Fibroblast of mammary gland (primary cell): ENCODE data around the gene LCN12.

Source experiments
- DNase-seq: peaks from one replicate; pipeline ENCODE4 v3.0.0-alpha.2; 2010; ENCODE audit warnings: low read depth
- H3K4me3 ChIP-seq: 2 replicates; pipeline ENCODE4 v1.5.1; 2011; ENCODE audit warnings: low read depth, mild to moderate bottlenecking, low read length, moderate library complexity; ENCODE audit not compliant: control insufficient read depth
- TF ChIP-seq, protein P1 (sequence below): conservative IDR thresholded peaks from 2 replicates; pipeline ENCODE4 v1.5.1; 2011; ENCODE audit warnings: low read depth, low read length, inconsistent platforms; ENCODE audit not compliant: control insufficient read depth, insufficient read depth

Gene LCN12

DNA sequence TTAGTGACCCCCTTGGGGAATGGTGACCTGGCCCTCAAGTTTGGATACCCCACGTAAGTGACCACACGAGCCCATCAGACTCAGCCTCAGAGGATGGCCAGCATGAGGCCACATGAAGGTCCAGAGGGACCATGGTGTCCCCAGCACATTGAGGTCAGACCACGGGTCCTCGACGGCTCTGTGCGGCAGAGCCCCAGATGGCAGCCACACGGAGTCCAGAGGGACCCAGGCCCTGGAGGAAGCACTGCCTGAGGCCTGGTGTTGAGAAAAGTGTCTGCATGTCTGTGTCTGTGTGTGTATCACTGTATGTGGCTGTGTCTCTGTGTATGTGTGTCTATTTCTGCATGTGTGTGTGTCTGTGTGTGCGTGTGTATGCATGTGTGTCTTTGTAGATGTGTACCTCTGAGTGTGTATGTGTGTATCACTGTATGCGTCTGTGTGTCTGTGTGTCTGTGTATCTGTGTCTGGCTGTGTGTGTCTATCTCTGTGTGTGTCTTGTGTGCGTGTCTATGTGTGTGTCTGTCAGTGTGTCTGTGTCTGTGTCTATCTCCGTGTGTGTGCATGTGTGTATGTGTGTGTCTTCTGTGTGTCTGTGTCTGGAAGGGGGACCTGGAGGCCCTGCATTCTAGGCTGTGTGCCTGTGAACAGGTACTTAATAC lies 31.7 kb downstream of the LCN12 start:
- H3K4me3 ChIP-seq, result no peak overlapping the region
- no peak for DNase-seq
- TF ChIP-seq, protein P1, sequence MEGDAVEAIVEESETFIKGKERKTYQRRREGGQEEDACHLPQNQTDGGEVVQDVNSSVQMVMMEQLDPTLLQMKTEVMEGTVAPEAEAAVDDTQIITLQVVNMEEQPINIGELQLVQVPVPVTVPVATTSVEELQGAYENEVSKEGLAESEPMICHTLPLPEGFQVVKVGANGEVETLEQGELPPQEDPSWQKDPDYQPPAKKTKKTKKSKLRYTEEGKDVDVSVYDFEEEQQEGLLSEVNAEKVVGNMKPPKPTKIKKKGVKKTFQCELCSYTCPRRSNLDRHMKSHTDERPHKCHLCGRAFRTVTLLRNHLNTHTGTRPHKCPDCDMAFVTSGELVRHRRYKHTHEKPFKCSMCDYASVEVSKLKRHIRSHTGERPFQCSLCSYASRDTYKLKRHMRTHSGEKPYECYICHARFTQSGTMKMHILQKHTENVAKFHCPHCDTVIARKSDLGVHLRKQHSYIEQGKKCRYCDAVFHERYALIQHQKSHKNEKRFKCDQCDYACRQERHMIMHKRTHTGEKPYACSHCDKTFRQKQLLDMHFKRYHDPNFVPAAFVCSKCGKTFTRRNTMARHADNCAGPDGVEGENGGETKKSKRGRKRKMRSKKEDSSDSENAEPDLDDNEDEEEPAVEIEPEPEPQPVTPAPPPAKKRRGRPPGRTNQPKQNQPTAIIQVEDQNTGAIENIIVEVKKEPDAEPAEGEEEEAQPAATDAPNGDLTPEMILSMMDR, result no peak

DNA sequence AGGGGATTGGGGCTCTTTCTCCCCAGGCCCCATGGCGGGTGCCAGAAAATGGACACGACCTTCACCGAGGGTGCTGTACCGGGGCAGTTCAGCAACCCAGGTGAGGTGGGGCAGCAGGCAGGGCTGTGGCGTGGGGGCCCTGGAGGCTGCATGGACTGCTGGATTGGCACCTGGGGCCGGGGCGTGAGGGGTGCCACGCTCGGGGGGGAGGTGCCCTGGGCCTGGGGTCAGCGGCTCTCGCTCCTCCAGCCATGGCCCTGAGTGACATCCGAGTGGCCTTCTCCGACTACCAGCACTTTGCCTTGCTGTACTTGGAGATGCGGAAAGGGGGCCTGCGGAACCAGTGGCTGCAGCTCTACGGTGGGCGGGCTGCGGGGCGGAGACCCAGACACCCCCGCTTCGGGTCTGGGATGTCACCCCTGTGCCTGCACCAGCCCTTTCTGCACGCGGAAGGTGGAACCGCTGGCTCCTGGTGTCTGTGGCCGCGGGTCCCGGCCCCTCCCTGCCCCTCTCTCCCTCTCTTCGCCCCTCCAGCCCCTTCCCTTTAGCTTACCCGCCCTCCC lies 32.5 kb downstream of the LCN12 start:
- no peak overlapping the region for H3K4me3 ChIP-seq
- DNase-seq, result no peak
- TF ChIP-seq, protein P1, result no peak

DNA sequence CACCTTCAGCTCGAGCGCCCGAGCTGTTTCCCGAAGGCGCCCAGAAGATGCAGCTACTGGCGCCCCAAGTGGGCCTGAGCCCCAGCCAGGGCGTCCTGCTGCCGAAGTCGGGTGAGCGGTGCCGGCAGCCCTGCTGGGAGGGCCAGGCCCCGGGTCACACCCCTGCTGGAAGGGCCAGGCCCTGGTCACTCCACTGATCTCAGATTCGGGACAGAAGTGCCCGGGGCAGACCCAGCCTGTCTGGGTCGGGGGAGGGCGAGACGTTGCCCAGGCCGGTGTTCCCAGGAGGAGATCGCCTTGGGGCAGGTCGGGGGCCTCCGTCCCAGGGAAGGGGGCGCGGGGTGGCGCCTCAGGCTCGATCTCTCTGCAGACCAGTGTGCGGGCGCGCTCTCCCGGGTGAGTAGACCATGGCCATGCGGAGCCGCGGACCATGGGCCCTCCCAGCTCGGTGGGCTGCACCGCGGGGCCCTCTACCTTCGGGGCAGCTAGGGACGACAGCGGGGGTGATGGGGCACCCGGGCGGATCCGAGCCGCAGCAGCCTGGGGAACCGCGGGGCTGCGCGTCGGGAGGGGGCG lies 33.0 kb downstream of the LCN12 start:
- DNase-seq, result no peak

DNA sequence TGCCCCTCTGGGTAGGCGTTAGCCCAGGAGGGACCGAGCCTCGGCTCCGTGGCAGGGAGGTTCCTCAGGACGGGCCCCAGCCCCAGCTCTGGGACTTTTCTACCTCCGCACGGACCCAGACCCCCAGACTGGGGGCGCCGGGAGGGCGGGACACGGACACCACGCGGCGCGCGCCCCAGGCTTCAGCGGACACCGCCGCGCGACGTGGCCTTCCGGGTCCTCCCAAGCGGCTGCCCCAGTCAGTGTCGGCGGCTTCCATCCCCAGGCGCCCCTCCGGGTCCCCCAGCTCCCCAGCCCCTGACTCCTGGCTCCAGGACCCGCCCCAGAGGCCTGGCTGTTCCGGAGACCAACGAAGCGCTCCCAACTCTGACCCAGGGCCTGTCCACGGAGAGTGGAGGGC lies 33.8 kb downstream of the LCN12 start:
- DNase-seq, result no peak
- no peak overlapping the region for H3K4me3 ChIP-seq
- TF ChIP-seq, protein P1, result no peak

More for the DNA sequence above, 33.0 kb downstream of the LCN12 start:
- TF ChIP-seq, protein P1, result no peak
- no peak overlapping the region for H3K4me3 ChIP-seq

DNA sequence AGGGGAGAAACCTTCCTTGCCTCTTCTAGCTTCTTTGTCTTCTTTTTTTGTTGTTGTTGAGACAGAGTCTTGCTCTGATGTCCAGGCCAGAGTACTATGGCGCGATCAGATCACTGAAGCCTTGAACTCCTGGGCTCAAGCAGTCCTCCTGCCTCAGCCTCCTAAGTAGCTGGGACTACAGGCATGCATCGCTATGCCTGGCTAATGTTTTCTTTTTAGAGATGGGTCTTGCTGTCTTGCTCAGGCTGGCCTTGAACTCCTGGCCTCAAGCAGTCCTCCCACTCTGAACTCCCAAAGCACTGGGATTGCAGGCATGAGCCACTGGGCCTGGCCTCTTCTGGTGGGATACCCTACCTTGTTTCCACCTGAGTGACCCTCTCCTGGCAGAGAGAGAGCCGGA lies 36.8 kb downstream of the LCN12 start:
- no peak for DNase-seq
- TF ChIP-seq, protein P1, result no peak
- H3K4me3 ChIP-seq, result no peak overlapping the region

DNA sequence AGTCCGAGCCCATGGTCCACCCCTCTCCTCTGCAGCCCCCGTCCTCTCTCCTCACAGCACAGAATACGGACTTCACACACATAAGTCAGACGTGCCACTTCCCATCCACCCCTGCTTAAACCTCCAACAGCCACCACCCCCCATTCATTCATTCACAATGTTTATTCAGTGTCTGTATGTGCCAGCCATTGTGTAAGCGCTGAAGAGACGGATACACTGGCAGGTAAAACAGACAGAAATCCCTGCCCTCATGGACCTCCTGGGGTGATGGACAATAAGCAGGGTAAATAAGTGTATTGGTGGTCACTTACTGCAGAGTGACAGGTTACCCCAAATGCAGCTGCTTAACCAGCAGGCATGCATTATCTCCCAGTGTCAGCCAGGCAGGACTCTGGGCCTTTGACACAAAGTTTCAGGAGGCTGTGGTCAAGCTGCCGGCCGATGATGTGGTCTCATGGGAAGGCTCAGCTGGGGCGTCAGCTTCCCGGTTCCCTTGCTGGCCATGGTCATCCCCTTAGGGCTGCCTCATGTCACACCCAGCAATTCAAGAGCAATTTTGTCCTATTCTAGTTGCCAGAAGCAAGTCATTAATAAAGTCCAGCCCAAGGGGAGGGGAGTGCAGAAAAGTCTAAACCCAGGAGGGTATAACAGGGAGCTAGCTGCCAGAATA lies 38.3 kb downstream of the LCN12 start:
- TF ChIP-seq, protein P1, result no peak
- H3K4me3 ChIP-seq, result no peak overlapping the region
- DNase-seq, result no peak
